ENCODE results near the gene CADM2. TPM values are rescaled to one million over a fixed set of nuclear protein-coding genes. Genes with fewer than 3 reads are reported as not detected.

Gene CADM2
- total and polyA plus RNA-seq, 12 donors: 0.10 to 12.6 (median 2.2) TPM

- 55 to 64% (median 62%) methylated on average over 1 of the region's 1 CpG for WGBS, 4 donors
- no peak overlapping the region for H3K27ac ChIP-seq
- no peak for DNase-seq
- no peaks in the 10 kb centered on the region for H3K4me1 ChIP-seq (replicated peaks in 1 of 2)
- H3K9me3 ChIP-seq (replicated peaks in 1 of 3): no peaks in the 10 kb centered on the region
- H3K36me3 ChIP-seq (replicated peaks in 1 of 2): no peaks in the 10 kb centered on the region
- H3K4me3 ChIP-seq: no peak overlapping the region
- intact Hi-C loops (cut with DNase I): no loop called here
- H3K27me3 ChIP-seq: no peaks in the 10 kb centered on the region
- TF ChIP-seq CTCF (IDR thresholded peaks at IDR 0.05) (no peak), POLR2A (IDR thresholded peaks at IDR 0.05) (no peak)
These were observed 18.2 kb downstream of the CADM2 start for GRCh38 chr3:84977021-84977420.

GRCh38 chr3:84978843-84979242 is 20.1 kb downstream of the CADM2 start:
- 11 to 43% (median 29%) methylated on average over 2 of the region's 2 CpGs for WGBS, 4 donors
- no peaks in the 10 kb centered on the region for H3K9me3 ChIP-seq (replicated peaks in 1 of 3)
- no peaks in the 10 kb centered on the region for H3K27me3 ChIP-seq
- no peak for DNase-seq
- H3K27ac ChIP-seq: no peak overlapping the region
- no peak overlapping the region for H3K4me3 ChIP-seq
- TF ChIP-seq POLR2A (IDR thresholded peaks at IDR 0.05): no peak
- no peak for TF ChIP-seq CTCF (IDR thresholded peaks at IDR 0.05)
- H3K36me3 ChIP-seq (replicated peaks in 1 of 2): no peaks in the 10 kb centered on the region
- intact Hi-C loops (cut with DNase I): no loop called here
- no peaks in the 10 kb centered on the region for H3K4me1 ChIP-seq (replicated peaks in 1 of 2)

DNA sequence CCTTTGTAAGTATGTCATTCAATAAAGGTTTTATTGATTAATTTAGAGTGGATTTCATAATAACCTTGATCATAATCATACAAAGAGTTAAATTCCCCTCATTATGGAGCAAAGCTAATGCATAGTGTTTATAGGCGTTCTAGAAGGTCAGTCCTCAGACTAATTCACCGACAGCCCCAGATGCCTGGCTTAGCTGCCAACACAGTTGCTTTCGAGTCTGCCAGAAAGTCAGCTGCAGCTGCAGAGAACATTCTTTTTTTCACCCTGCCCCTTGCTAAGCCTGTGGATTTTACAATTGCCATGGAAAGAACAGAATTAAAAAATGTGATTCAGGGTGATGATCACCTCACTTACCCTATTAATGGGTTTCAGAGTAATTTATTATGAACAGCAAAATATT is 21.2 kb downstream of the CADM2 start:
- no peak for DNase-seq
- H3K27ac ChIP-seq: no peak overlapping the region
- no peak for TF ChIP-seq POLR2A (IDR thresholded peaks at IDR 0.05)
- no peak for TF ChIP-seq CTCF (IDR thresholded peaks at IDR 0.05)
- no peaks in the 10 kb centered on the region for H3K27me3 ChIP-seq
- no peak overlapping the region for H3K4me3 ChIP-seq
- H3K36me3 ChIP-seq (replicated peaks in 1 of 2): no peaks in the 10 kb centered on the region
- WGBS, 4 donors: 8 to 32% (median 20%) methylated on average over 3 of the region's 3 CpGs
- H3K9me3 ChIP-seq (replicated peaks in 1 of 3): no peaks in the 10 kb centered on the region
- intact Hi-C loops (cut with DNase I): no loop called here
- H3K4me1 ChIP-seq (replicated peaks in 1 of 2): no peaks in the 10 kb centered on the region

- no peak for DNase-seq
- H3K27ac ChIP-seq: no peak overlapping the region
- 44 to 68% (median 55%) methylated on average over 2 of the region's 2 CpGs for WGBS, 4 donors
- no peak overlapping the region for H3K4me3 ChIP-seq
- H3K36me3 ChIP-seq (replicated peaks in 1 of 2): no peaks in the 10 kb centered on the region
- no peaks in the 10 kb centered on the region for H3K27me3 ChIP-seq
- H3K9me3 ChIP-seq (replicated peaks in 1 of 3): no peaks in the 10 kb centered on the region
- TF ChIP-seq CTCF (IDR thresholded peaks at IDR 0.05) (no peak), POLR2A (IDR thresholded peaks at IDR 0.05) (no peak)
- no peaks in the 10 kb centered on the region for H3K4me1 ChIP-seq (replicated peaks in 1 of 2)
- intact Hi-C loops (cut with DNase I): no loop called here
These were observed 21.7 kb downstream of the CADM2 start for GRCh38 chr3:84980456-84980855.

Data from adrenal gland (tissue), 12 donors.